ENCODE measurements around the gene CASZ1. TPM values are rescaled to one million over a fixed set of nuclear protein-coding genes. Genes with fewer than 3 reads are reported as not detected.

CASZ1 gene
- total and polyA plus RNA-seq, 2 experiments from 2014 or later: 6.2 to 6.7 TPM

- Histone ChIP-seq H2AFZ (no peak overlapping the region), H3K9me2 (ENCODE audit: insufficient read depth) (no peaks in the 10 kb centered on the region), H3F3A (replicated peaks; ENCODE audit: low read depth) (no peaks in the 10 kb centered on the region), H3K36me3 (ENCODE audit: insufficient read depth) (no peaks in the 10 kb centered on the region), H3K4me1 (ENCODE audit: insufficient read depth) (no peaks in the 10 kb centered on the region), H3K4me2 (no peak overlapping the region), H3K79me2 (replicated peaks; ENCODE audit: insufficient read depth) (no peaks in the 10 kb centered on the region), H4K20me1 (replicated peaks; ENCODE audit: insufficient read depth) (no peaks in the 10 kb centered on the region), H3K4me3 (no peak overlapping the region), H3K27ac (ENCODE audit: low read depth) (no peak overlapping the region), H3K27me3 (ENCODE audit: insufficient read depth) (no peaks in the 10 kb centered on the region)
- Mint-ChIP-seq H3K4me3 (no peak overlapping the region), H3K27me3 (ENCODE audit: insufficient read depth, low read depth, poor library complexity) (peaks cover 11% of the 10 kb centered on the region), H3K36me3 (ENCODE audit: low read depth) (no peaks in the 10 kb centered on the region), H3K4me1 (peaks cover 7% of the 10 kb centered on the region), H3K9me3 (no peaks in the 10 kb centered on the region), H3K27ac (no peak overlapping the region)
- DNase-seq (ENCODE audit: low spot score): no peak
- TF ChIP-seq, protein P1, sequence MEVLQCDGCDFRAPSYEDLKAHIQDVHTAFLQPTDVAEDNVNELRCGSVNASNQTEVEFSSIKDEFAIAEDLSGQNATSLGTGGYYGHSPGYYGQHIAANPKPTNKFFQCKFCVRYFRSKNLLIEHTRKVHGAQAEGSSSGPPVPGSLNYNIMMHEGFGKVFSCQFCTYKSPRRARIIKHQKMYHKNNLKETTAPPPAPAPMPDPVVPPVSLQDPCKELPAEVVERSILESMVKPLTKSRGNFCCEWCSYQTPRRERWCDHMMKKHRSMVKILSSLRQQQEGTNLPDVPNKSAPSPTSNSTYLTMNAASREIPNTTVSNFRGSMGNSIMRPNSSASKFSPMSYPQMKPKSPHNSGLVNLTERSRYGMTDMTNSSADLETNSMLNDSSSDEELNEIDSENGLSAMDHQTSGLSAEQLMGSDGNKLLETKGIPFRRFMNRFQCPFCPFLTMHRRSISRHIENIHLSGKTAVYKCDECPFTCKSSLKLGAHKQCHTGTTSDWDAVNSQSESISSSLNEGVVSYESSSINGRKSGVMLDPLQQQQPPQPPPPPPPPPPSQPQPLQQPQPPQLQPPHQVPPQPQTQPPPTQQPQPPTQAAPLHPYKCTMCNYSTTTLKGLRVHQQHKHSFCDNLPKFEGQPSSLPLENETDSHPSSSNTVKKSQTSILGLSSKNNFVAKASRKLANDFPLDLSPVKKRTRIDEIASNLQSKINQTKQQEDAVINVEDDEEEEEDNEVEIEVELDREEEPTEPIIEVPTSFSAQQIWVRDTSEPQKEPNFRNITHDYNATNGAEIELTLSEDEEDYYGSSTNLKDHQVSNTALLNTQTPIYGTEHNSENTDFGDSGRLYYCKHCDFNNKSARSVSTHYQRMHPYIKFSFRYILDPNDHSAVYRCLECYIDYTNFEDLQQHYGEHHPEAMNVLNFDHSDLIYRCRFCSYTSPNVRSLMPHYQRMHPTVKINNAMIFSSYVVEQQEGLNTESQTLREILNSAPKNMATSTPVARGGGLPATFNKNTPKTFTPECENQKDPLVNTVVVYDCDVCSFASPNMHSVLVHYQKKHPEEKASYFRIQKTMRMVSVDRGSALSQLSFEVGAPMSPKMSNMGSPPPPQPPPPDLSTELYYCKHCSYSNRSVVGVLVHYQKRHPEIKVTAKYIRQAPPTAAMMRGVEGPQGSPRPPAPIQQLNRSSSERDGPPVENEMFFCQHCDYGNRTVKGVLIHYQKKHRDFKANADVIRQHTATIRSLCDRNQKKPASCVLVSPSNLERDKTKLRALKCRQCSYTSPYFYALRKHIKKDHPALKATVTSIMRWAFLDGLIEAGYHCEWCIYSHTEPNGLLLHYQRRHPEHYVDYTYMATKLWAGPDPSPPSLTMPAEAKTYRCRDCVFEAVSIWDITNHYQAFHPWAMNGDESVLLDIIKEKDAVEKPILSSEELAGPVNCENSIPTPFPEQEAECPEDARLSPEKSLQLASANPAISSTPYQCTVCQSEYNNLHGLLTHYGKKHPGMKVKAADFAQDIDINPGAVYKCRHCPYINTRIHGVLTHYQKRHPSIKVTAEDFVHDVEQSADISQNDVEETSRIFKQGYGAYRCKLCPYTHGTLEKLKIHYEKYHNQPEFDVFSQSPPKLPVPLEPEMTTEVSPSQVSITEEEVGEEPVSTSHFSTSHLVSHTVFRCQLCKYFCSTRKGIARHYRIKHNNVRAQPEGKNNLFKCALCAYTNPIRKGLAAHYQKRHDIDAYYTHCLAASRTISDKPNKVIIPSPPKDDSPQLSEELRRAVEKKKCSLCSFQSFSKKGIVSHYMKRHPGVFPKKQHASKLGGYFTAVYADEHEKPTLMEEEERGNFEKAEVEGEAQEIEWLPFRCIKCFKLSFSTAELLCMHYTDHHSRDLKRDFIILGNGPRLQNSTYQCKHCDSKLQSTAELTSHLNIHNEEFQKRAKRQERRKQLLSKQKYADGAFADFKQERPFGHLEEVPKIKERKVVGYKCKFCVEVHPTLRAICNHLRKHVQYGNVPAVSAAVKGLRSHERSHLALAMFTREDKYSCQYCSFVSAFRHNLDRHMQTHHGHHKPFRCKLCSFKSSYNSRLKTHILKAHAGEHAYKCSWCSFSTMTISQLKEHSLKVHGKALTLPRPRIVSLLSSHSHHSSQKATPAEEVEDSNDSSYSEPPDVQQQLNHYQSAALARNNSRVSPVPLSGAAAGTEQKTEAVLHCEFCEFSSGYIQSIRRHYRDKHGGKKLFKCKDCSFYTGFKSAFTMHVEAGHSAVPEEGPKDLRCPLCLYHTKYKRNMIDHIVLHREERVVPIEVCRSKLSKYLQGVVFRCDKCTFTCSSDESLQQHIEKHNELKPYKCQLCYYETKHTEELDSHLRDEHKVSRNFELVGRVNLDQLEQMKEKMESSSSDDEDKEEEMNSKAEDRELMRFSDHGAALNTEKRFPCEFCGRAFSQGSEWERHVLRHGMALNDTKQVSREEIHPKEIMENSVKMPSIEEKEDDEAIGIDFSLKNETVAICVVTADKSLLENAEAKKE (CRISPR knock-in tag; IDR thresholded peaks at IDR 0.05): no peak
- TF ChIP-seq ZNF331 (CRISPR knock-in tag; IDR thresholded peaks at IDR 0.05; ENCODE audit: low read depth): no peak
- TF ChIP-seq CREB1 (CRISPR knock-in tag; IDR thresholded peaks at IDR 0.05; ENCODE audit: low read depth): no peak
- TF ChIP-seq NANOG (IDR thresholded peaks at IDR 0.05; ENCODE audit: borderline replicate concordance): no peak
- no peak for TF ChIP-seq EZH2 (IDR thresholded peaks at IDR 0.05; ENCODE audit: low read depth, unreplicated experiment)
- no peak for TF ChIP-seq STAT1 (IDR thresholded peaks at IDR 0.05; ENCODE audit: unreplicated experiment)
- no peak for TF ChIP-seq EZH2phosphoT487 (IDR thresholded peaks at IDR 0.05; ENCODE audit: unreplicated experiment)
- no peak for TF ChIP-seq REST (IDR thresholded peaks at IDR 0.05; ENCODE audit: unreplicated experiment)
- TF ChIP-seq JUNB (IDR thresholded peaks at IDR 0.05; ENCODE audit: unreplicated experiment): no peak
- TF ChIP-seq, protein P2, sequence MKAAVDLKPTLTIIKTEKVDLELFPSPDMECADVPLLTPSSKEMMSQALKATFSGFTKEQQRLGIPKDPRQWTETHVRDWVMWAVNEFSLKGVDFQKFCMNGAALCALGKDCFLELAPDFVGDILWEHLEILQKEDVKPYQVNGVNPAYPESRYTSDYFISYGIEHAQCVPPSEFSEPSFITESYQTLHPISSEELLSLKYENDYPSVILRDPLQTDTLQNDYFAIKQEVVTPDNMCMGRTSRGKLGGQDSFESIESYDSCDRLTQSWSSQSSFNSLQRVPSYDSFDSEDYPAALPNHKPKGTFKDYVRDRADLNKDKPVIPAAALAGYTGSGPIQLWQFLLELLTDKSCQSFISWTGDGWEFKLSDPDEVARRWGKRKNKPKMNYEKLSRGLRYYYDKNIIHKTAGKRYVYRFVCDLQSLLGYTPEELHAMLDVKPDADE (IDR thresholded peaks at IDR 0.05): no peak
- TF ChIP-seq CTCF (conservative IDR thresholded peaks at IDR 0.05; ENCODE audit: low read depth in 2 of 2): no peak
- no peak for TF ChIP-seq ZNF114 (CRISPR knock-in tag; IDR thresholded peaks at IDR 0.05)
- no peak for TF ChIP-seq POLR2AphosphoS5 (IDR thresholded peaks at IDR 0.05; ENCODE audit: low read depth)
- no peak for ATAC-seq
Measured at GRCh38 chr1:10751561-10752085, 44.8 kb downstream of the CASZ1 start.
